HL-60 (cell line): ENCODE data around the gene TRIP13.

Experiments
- DNase-seq, 2 experiments: peaks; one replicate each; pipeline ENCODE4 v3.0.0-alpha.2; 2010 to 2020; ENCODE audit warnings: low read depth in 1 of 2, low spot score in 1 of 2
- H3K27ac ChIP-seq: fragments of 250-450 bp; sonication (Bioruptor Pico); replicated peaks from 2 replicates; pipeline ENCODE4 v1.5.1; 2020; ENCODE audit warnings: mild to moderate bottlenecking, moderate library complexity
- H3K27me3 ChIP-seq: fragments of 250-450 bp; sonication (Bioruptor Pico); 2 replicates; pipeline ENCODE4 v1.5.1; 2021; ENCODE audit warnings: mild to moderate bottlenecking, moderate library complexity; ENCODE audit not compliant: insufficient read depth, poor library complexity, severe bottlenecking
- H3K4me3 ChIP-seq: replicated peaks from 2 replicates; pipeline ENCODE4 v1.5.1; 2011; ENCODE audit warnings: mild to moderate bottlenecking, control low read depth, low read length; ENCODE audit not compliant: insufficient read depth
- CTCF ChIP-seq: IDR thresholded peaks from one replicate; pipeline ENCODE4 v1.5.1; 2011; ENCODE audit warnings: low read length, control low read depth, inconsistent platforms; ENCODE audit not compliant: insufficient read depth
- GABPA ChIP-seq: IDR thresholded peaks from 2 replicates; pipeline ENCODE4 v1.6.1; 2012; ENCODE audit warnings: low read depth
- POLR2AphosphoS5 ChIP-seq: IDR thresholded peaks from 2 replicates; pipeline ENCODE4 v1.6.1; 2012; ENCODE audit warnings: low read depth
- REST ChIP-seq: IDR thresholded peaks from 2 replicates; pipeline ENCODE4 v1.6.1; 2012; ENCODE audit warnings: low read depth; ENCODE audit not compliant: insufficient replicate concordance
- SPI1 ChIP-seq: IDR thresholded peaks from 2 replicates; pipeline ENCODE4 v1.6.1; 2012; ENCODE audit warnings: low read depth, mild to moderate bottlenecking, borderline replicate concordance

The TRIP13 gene

GRCh38 chr5:953535-954449 lies 61.1 kb downstream of the TRIP13 start:
- DNase-seq = no peak
- H3K27me3 ChIP-seq = peaks cover 17% of the 10 kb centered on the region
- no peak overlapping the region for H3K27ac ChIP-seq
- no peak overlapping the region for H3K4me3 ChIP-seq
- no peak for TF ChIP-seq CTCF
- no peak for TF ChIP-seq REST
- no peak for TF ChIP-seq GABPA
- no peak for TF ChIP-seq SPI1
- TF ChIP-seq POLR2AphosphoS5 = no peak

- H3K27me3 ChIP-seq = peaks cover 17% of the 10 kb centered on the region
Measured at GRCh38 chr5:955886-956761, 63.4 kb downstream of the TRIP13 start.

More at GRCh38 chr5:955886-956761, 63.4 kb downstream of the TRIP13 start:
- TF ChIP-seq GABPA = no peak
- no peak for TF ChIP-seq REST
- no peak for TF ChIP-seq SPI1
- no peak for TF ChIP-seq CTCF
- TF ChIP-seq POLR2AphosphoS5 = no peak
- H3K27ac ChIP-seq = no peak overlapping the region
- no peak overlapping the region for H3K4me3 ChIP-seq
- DNase-seq = no peak
